ENCODE results near the gene DDX54. TPM values are rescaled to one million over a fixed set of nuclear protein-coding genes. Genes with fewer than 3 reads are reported as not detected.
"Not testable (repeated sequence)": the region's sequence is repeated elsewhere in the genome, so short reads cannot be mapped to it uniquely, and the experiment has no call there.

DDX54 gene
- total RNA-seq, 6 experiments from 2014 or later: 60.1 to 71.0 (median 61.9) TPM

GRCh38 chr12:113142173-113142885 lies 42.9 kb downstream of the DDX54 start:
- no peak for DNase-seq
- Mint-ChIP-seq H3K4me1 (ENCODE audit: low read depth) (no peaks in the 10 kb centered on the region), H3K9me3 (no peaks in the 10 kb centered on the region), H3K27ac (no peak overlapping the region), H3K27me3 (ENCODE audit: insufficient read depth) (peaks cover 16% of the 10 kb centered on the region), H3K36me3 (ENCODE audit: low read depth) (no peaks in the 10 kb centered on the region), H3K4me3 (no peak overlapping the region)
- TF ChIP-seq CTCF (IDR thresholded peaks at IDR 0.05): no peak

DNA sequence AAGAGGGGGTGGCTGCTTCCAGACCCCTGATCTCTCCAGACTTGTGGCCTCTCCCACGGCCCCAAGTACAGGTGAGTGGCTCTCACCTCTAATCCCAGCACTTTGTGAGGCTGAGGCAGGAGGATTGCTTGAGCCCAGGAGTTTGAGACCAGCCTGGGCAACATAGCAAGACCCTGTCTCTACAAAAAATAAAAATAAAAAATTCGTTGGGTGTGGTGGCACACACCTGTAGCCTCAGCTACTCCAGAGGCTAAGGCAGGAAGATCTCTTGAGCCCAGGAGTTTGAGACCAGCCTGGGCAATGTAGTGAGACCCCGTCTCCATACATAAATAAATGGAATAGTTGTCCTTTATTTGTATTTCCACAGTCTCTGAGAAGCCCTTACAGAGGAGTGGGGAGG lies 43.6 kb downstream of the DDX54 start:
- H3K27ac Mint-ChIP-seq, H3K9me3 Mint-ChIP-seq: not testable (repeated sequence)

DNA sequence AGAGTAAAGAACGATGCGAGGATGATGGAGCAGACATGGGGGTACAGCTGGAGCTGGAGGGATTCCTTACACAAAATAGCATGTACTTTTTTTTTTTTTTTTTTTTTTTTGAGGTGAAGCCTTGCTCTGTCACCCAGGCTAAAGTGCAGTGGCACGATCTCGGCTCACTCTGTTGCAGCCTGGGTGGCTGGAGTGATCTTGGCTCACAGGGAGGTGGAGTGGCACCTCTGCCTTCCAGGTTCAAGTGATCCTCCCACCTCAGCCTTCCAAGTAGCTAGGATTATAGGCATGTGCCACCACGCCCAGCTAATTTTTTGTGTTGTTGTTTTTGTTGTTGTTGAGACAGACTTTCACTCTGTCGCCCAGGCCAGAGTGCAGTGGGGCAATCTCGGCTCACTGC lies 44.6 kb downstream of the DDX54 start:
- Mint-ChIP-seq H3K4me3 (0 out of 2 replicates have a peak overlapping the region, but pooled peaks have one; percentile 35), H3K36me3 (ENCODE audit: low read depth) (no peaks in the 10 kb centered on the region), H3K4me1 (ENCODE audit: low read depth) (no peaks in the 10 kb centered on the region), H3K27ac (no peak overlapping the region), H3K27me3 (ENCODE audit: insufficient read depth) (peaks cover 16% of the 10 kb centered on the region), H3K9me3 (no peaks in the 10 kb centered on the region)
- TF ChIP-seq CTCF (IDR thresholded peaks at IDR 0.05): no peak
- no peak for DNase-seq

More for the DNA sequence above, 43.6 kb downstream of the DDX54 start:
- not testable (repeated sequence) for DNase-seq; H3K36me3 Mint-ChIP-seq (ENCODE audit: low read depth); H3K4me3 Mint-ChIP-seq; H3K4me1 Mint-ChIP-seq (ENCODE audit: low read depth)
- peaks cover 14% of the 10 kb centered on the region for H3K27me3 Mint-ChIP-seq (ENCODE audit: insufficient read depth)

- H3K4me3 Mint-ChIP-seq: no peak overlapping the region
- H3K9me3 Mint-ChIP-seq: no peaks in the 10 kb centered on the region
- peaks cover 21% of the 10 kb centered on the region for H3K27me3 Mint-ChIP-seq (ENCODE audit: insufficient read depth)
- no peak for DNase-seq
- H3K36me3 Mint-ChIP-seq (ENCODE audit: low read depth): no peaks in the 10 kb centered on the region
- no peaks in the 10 kb centered on the region for H3K4me1 Mint-ChIP-seq (ENCODE audit: low read depth)
- H3K27ac Mint-ChIP-seq: no peak overlapping the region
- TF ChIP-seq CTCF (IDR thresholded peaks at IDR 0.05): no peak
These were observed 46.5 kb downstream of the DDX54 start for GRCh38 chr12:113138826-113139225.

DNA sequence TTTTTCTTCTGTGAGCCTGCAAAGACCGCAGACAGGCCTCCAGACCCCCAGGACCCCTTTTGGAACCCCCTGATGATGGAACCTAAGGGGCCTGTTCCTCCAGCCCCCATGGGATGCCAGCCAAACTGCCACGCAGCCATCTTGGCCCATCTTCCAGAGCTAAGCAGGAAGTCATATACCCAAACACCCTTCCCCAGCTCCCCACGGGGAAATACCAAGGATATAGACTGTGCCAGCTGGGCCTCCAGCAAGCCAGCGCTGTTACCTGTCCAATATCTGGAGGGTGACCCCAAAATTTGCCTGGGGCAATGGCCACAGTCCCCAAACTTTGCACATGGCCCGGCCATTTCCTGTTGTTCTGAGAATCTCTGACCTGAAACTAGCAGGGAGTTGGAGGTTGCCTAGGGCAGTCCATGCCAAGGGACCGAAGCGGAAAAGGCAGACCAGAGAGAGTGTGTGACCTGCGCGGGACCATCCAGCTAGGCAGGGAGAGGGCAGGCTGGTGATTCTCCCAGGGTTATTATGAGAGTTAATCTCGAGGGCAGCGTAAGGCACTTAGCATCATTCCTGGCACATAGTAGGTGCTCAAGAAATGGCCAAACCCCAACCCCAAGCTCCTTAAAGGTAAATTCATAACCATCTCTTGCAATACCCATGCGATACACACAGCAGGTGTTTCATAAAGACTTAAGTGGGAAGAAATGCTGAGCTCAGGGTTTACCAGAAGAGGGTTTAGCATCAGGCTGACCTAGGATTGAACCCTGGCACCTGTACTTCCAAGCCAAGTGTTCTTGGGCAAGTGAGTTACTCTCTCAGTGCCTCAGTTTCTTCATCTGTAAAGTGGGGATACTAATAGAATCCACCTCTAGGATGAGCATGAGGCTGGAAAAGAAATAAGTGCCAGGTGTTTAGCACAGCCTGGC lies 47.2 kb downstream of the DDX54 start:
- H3K9me3 Mint-ChIP-seq: no peaks in the 10 kb centered on the region
- H3K27ac Mint-ChIP-seq: no peak overlapping the region
- peaks cover 22% of the 10 kb centered on the region for H3K27me3 Mint-ChIP-seq (ENCODE audit: insufficient read depth)
- H3K36me3 Mint-ChIP-seq (ENCODE audit: low read depth): no peaks in the 10 kb centered on the region
- H3K4me3 Mint-ChIP-seq: no peak overlapping the region
- H3K4me1 Mint-ChIP-seq (ENCODE audit: low read depth): no peaks in the 10 kb centered on the region
- no peak for DNase-seq
- TF ChIP-seq CTCF (IDR thresholded peaks at IDR 0.05): no peak

Measured in HFFc6 (cell line).